Activated T-cell treated with anti-CD3 and anti-CD28 coated beads for 4 hours (primary cell): ENCODE results near the gene PPP1R15A.
"Not testable (repeated sequence)": the region's sequence is repeated elsewhere in the genome, so short reads cannot be mapped to it uniquely, and the experiment has no call there.

Experiments used
- DNase-seq: peaks from one replicate; pipeline ENCODE4 v3.0.0-alpha.2; 2020

The PPP1R15A gene

GRCh38 chr19:48872182-48872883 is at the start of gene PPP1R15A:
TSS of gene PPP1R15A (plus strand) at chr19:48872421. CDS start at chr19:48873234, 813 bp downstream.
- peak; percentile 100 for DNase-seq

GRCh38 chr19:48822514-48822913 is 49.7 kb upstream of the PPP1R15A start:
- DNase-seq = no peak

GRCh38 chr19:48826606-48827020 is 45.6 kb upstream of the PPP1R15A start:
- no peak for DNase-seq

- no peak for DNase-seq
Observed at GRCh38 chr19:48830088-48830487, 42.1 kb upstream of the PPP1R15A start.

- DNase-seq = no peak
Observed at GRCh38 chr19:48830965-48831364, 41.3 kb upstream of the PPP1R15A start.

- no peak for DNase-seq
Observed at GRCh38 chr19:48833049-48833448, 39.2 kb upstream of the PPP1R15A start.

- no peak for DNase-seq
Observed at GRCh38 chr19:48833977-48834376, 38.2 kb upstream of the PPP1R15A start.

GRCh38 chr19:48835734-48836088 is 36.5 kb upstream of the PPP1R15A start:
- peak; percentile 93 for DNase-seq

- DNase-seq = no peak
Observed at GRCh38 chr19:48836089-48837017, 35.9 kb upstream of the PPP1R15A start, which contains the start of gene HSD17B14. TSS of gene HSD17B14 (minus strand) at chr19:48836491. CDS start at chr19:48836411, 80 bp downstream.

- DNase-seq = peak; percentile 51
Observed at GRCh38 chr19:48837051-48837524, 35.1 kb upstream of the PPP1R15A start.

- DNase-seq = no peak
Observed at GRCh38 chr19:48837687-48838086, 34.5 kb upstream of the PPP1R15A start.

- DNase-seq = no peak
Observed at GRCh38 chr19:48841047-48841446, 31.2 kb upstream of the PPP1R15A start.

- DNase-seq = no peak
Observed at GRCh38 chr19:48841571-48841970, 30.6 kb upstream of the PPP1R15A start.

GRCh38 chr19:48842789-48843162 is 29.4 kb upstream of the PPP1R15A start:
- peak; percentile 46 for DNase-seq

GRCh38 chr19:48844472-48844871 is 27.7 kb upstream of the PPP1R15A start:
- no peak for DNase-seq

GRCh38 chr19:48845384-48845783 is 26.8 kb upstream of the PPP1R15A start:
- no peak for DNase-seq

GRCh38 chr19:48846659-48847058 is 25.6 kb upstream of the PPP1R15A start:
- not testable (repeated sequence) for DNase-seq

- DNase-seq = no peak
Observed at GRCh38 chr19:48852292-48852691, 19.9 kb upstream of the PPP1R15A start.

- no peak for DNase-seq
Observed at GRCh38 chr19:48853483-48853882, 18.7 kb upstream of the PPP1R15A start.

GRCh38 chr19:48854103-48854502 is 18.1 kb upstream of the PPP1R15A start:
- no peak for DNase-seq

GRCh38 chr19:48856921-48857320 is 15.3 kb upstream of the PPP1R15A start:
- no peak for DNase-seq

GRCh38 chr19:48858984-48859710 is 13.1 kb upstream of the PPP1R15A start:
- peak; percentile 77 for DNase-seq
